HT-29 (cell line): ENCODE measurements around the gene CCDC192. TPM values are rescaled to one million over a fixed set of nuclear protein-coding genes. Genes with fewer than 3 reads are reported as not detected.
"Not testable (repeated sequence)": the region's sequence is repeated elsewhere in the genome, so short reads cannot be mapped to it uniquely, and the experiment has no call there.

Experiments used
- DNase-seq: peaks from one replicate; pipeline ENCODE4 v3.0.0-alpha.2; 2015; ENCODE audit warnings: low spot score
- total RNA-seq: library from RNA; depleted of rRNA; stranded (reverse); fragments of >200 nt; shearing (Covaris generic); gene quantifications from 2 replicates; pipeline ENCODE4 v1.2.3, GENCODE V29; 2014

Gene CCDC192
- total RNA-seq, 1 experiment from 2014 or later, result not detected

DNA sequence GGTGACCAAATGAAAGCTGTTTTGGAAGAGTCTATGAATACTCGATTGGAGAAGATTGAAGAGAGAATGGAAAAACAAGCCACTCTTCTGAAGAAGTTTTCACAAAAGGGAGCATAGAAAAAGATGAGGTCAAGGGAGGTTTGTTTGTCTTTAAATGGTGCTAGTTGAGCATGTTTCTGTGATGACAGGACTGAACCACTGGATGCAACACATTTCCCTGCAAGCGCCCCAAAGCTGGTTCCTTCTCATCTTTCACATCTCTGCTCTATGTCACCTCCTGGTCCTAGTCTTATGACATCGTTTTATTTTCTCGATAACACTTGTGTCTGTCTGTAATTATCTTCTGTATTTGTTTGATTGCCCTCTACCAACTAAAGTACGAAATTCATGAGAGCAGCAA, 3.8 kb upstream of the CCDC192 start:
- no peak for DNase-seq

DNA sequence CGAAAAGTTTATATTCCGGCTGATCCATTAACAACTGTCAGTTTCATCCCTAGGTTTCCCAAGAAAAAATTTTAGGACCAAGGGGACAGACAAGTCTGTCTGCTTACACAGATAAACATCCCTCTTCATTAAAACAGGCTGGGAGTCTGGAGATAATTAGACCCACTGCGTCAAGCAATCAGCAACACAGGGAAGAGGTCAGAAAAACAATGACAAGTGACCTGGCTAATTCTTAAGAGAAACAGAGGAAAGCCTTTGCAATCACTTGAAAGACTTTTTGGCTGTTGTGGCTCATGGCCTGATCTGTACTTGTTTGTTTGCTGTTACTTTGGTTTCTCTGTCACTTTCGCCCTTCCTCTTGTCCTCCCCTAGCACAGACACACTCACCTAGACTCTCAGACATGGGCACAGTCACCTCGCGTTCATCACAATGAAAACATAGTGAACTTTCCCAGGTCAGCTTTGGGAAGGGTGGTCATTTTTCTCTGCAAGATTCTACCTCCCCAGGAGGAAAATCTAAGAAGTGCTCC, 2.9 kb upstream of the CCDC192 start:
- no peak for DNase-seq

DNA sequence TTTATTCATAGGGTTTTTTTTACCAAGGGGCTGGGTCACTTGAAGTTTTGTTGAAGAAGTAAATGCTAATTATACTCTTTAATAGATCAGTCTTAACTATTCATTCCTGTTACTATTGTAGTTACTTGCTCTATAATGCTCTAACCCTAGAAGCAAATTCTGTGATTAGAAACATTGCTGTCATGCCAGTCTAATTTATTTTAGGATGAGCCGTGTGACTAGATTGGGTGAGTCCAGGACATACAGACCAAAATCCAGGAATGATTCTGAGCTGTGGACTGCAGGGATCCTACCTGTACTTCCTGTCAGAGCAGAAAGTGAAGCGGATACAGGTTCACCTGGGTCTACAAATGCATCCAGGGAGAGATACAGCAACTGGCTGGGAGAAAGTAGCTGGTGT, 757 bp upstream of the CCDC192 start:
- no peak for DNase-seq

- DNase-seq, result peak; percentile 58
Measured at GRCh38 chr5:127705120-127705892, 2.1 kb downstream of the CCDC192 start.

DNA sequence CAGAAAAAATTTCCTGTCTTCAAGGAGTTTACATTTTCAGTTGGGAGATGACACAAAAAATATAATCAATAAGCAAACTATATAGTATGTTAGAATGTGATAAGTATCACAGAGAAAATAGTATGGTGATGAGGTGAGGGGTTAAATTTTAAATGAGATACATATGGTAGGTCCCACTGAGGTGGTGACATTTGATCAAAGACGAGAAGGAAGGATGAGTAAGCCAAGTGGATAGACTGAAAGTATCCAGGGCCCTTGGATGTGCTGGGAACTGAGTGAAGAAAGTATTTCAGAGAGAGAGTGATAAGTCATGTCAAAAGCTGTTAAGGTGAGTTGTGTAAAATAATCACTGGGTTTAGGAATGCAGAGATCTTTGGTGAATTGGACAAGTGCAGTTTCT, 3.5 kb downstream of the CCDC192 start:
- DNase-seq, result no peak

DNA sequence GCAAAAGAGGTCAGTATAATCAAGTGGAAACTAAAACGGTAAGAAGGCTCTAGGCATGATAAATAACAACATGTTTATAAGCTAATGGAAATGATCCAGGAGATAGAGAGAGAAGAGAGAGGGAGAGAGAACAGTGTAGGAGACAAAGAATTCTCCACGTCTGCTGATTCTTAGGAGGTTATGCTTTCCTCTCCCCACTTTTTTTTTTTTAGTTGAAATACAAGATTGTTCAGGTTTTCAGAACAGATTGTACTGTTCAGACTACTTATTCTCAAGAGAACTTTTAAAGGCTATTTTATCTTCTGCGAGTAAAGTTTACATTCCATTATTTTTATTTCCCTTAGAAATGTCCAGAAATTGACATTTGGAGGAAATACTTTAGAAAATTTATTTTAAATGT, 4.0 kb downstream of the CCDC192 start:
- no peak for DNase-seq

GRCh38 chr5:127713083-127713482, 9.9 kb downstream of the CCDC192 start:
- not testable (repeated sequence) for DNase-seq

GRCh38 chr5:127718181-127718580, 15.0 kb downstream of the CCDC192 start:
- DNase-seq, result no peak

DNA sequence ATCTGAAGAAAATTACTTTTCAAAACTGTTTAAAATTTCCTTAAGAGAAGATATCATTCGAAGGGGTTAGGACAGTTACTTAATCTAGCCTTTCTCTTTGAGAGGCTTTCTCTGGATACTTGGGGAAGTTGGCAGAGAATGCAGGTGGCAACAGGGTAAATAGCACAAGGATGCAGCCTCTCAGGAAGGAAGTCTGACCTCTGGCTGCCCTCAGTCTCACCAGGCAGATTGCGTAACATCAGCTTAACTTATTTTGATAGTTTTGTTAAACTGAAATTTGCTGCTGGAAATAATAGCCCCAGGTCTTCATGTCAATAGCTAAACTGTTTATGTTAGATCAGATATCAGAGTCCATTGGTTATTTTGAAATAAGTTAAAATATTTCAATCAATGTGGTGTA, 20.4 kb downstream of the CCDC192 start:
- DNase-seq, result peak; percentile 51

- DNase-seq, result no peak
Measured at GRCh38 chr5:127725673-127726072, 22.5 kb downstream of the CCDC192 start.

DNA sequence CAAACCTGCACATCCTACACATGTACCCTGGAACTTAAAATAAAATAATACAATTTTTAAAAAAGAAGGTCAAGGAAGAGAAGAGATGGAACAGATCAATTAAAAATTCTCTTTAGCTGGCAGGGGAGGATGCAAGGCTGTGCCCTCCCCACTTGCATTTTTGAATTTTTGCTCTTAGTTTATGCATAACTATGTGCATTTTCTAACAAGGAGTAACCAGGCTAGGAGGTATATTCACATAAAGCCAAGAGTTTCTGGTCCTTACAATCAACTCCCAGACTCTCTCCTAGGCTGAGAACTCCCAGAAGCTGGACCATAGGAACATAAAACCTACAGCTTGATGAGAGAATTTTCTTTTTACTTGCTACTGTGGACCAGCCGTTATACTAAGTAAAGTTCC, 29.8 kb downstream of the CCDC192 start:
- no peak for DNase-seq

- DNase-seq, result not testable (repeated sequence)
Measured at GRCh38 chr5:127739348-127739747, 36.2 kb downstream of the CCDC192 start.

GRCh38 chr5:127739807-127740384, 36.7 kb downstream of the CCDC192 start:
- DNase-seq, result no peak

- no peak for DNase-seq
Measured at GRCh38 chr5:127741412-127741811, 38.2 kb downstream of the CCDC192 start.

DNA sequence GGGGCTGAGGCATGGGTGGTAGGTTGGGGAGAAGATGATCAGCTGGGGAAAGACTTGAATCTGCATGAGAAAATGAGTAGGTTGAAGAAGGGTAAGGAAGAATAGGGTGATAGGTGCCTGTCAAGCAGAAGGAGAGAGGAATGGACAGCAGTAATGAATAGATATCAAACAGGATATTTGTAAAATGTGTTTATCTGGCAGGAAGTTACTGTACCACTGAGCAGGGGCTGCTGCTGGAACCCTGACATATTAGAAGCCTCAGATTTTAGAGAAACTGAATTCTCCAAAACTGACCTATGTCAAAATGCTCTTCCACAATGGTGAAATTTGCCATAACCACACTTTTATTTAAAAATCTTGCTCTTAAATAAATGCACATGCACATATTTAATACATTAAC, 41.0 kb downstream of the CCDC192 start:
- DNase-seq, result no peak

- DNase-seq, result peak; percentile 77
Measured at GRCh38 chr5:127746756-127747155, 43.6 kb downstream of the CCDC192 start.

DNA sequence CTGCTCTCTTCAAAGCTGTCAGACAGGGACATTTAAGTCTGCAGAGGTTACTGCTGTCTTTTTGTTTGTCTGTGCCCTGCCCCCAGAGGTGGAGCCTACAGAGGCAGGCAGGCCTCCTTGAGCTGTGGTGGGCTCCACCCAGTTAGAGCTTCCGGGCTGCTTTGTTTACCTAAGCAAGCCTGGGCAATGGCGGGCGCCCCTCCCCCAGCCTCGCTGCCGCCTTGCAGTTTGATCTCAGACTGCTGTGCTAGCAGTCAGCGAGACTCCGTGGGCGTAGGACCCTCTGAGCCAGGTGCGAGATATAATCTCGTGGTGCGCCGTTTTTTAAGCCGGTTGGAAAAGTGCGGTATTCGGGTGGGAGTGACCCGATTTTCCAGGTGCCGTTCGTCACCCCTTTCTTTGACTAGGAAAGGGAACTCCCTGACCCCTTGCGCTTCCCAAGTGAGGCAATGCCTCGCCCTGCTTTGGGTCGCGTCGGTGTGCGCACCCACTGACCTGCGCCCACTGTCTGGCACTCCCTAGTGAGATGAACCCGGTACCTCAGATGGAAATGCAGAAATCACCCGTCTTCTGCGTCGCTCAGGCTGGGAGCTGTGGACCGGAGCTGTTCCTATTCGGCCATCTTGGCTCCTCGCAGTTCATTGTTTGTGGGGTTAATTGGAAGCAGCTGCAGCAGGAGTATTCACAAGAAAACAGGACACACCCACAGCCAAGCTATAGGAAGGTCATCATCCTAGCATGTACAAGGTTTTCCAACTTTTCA, 49.5 kb downstream of the CCDC192 start:
- not testable (repeated sequence) for DNase-seq

- DNase-seq, result no peak
Measured at GRCh38 chr5:127754259-127754658, 51.1 kb downstream of the CCDC192 start.

GRCh38 chr5:127754706-127755105, 51.5 kb downstream of the CCDC192 start:
- DNase-seq, result no peak

DNA sequence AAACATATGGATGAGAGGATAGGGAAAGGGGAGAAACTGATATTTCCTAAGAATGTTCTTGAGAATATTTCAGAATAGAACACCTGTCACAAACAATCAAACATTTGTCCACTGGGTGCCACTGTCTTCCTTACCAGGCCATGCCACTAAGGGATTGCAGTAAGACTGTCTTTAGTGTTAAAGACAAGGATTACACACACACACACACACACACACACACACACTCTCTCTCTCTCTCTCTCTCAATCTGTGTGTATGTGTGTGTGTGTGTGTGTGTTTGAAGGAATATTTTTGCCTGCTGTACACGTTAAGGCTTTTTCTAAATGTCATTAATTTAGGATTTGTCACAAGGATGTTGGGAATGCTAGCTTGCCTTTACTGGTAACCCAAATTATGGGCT, 54.4 kb downstream of the CCDC192 start:
- peak; percentile 84 for DNase-seq

DNA sequence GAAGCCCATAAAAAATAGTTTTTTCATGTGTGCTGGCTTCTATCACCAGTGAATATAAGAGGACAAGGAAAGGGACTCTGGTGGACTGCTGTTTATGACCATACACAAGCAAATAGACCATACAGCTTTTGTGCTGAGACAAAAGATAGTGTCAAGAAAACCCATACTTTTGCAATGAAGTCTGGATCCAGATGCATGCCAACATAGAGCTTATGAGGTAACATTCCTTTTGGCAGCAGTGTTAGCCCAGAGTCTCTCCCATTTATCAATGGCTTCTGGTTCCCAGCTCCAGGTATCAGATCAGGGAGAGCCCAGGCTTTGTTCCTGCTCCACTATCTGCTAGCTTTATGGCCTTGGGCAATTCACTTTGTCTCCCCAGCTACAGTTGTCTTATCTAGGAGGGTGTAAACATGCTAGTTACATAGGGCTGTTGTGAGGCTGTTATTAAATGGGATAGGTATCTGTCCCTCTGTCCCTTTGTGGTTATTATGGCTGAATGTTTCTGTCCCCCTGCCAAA, 55.6 kb downstream of the CCDC192 start:
- no peak for DNase-seq

DNA sequence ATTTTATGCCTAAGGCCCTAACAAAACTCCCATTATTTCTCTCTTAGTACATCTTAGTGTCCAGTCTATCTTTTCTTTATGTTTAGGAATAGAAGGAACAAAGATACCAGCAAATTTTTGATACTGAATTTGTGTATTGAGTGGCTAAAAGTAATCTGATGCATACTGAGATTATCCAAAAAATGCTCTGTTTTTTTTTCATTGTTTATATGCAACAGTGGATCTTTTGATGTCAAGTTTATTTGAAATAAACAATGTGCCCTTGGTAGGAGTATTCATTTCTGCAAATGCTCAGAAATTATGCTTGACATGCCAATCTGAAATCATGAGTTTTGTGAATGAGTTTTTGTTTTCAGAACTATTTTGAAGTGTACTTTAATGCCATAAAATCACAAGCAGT, 58.7 kb downstream of the CCDC192 start:
- DNase-seq, result no peak
